HTERT RPE-1 (cell line): Measurements from ENCODE around the gene MAGEA6.
"Not testable (repeated sequence)": the region's sequence is repeated elsewhere in the genome, so short reads cannot be mapped to it uniquely, and the experiment has no call there.

Experiments used
- in situ Hi-C: fragments of 300-500 bp; cut with MboI; formaldehyde crosslinking; loops from 4 replicates; pipeline ENCODE4 v1.14.3; 2020; ENCODE audit warnings: low sequenced_read_pairs

The MAGEA6 gene

DNA sequence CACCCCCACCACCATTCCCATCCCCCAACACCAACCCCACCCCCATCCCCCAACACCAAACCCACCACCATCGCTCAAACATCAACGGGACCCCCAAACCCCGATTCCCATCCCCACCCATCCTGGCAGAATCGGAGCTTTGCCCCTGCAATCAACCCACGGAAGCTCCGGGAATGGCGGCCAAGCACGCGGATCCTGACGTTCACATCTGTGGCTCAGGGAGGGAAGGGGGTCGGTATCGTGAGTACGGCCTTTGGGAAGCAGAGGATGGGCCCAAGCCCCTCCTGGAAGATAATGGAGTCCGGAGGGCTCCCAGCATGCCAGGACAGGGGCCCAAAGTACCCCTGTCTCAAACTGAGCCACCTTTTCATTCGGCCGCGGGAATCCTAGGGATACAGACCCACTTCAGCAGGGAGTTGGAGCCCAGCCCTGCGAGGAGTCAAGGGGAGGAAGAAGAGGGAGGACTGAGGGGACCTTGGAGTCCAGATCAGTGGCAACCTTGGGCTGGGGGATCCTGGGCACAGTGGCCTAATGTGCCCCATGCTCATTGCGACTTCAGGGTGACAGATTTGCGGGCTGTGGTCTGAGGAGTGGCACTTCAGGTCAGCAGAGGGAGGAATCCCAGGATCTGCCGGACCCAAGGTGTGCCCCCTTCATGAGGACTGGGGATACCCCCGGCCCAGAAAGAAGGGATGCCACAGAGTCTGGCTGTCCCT lies 35.2 kb downstream of the MAGEA6 start:
- in situ Hi-C loops, result not testable (repeated sequence)

DNA sequence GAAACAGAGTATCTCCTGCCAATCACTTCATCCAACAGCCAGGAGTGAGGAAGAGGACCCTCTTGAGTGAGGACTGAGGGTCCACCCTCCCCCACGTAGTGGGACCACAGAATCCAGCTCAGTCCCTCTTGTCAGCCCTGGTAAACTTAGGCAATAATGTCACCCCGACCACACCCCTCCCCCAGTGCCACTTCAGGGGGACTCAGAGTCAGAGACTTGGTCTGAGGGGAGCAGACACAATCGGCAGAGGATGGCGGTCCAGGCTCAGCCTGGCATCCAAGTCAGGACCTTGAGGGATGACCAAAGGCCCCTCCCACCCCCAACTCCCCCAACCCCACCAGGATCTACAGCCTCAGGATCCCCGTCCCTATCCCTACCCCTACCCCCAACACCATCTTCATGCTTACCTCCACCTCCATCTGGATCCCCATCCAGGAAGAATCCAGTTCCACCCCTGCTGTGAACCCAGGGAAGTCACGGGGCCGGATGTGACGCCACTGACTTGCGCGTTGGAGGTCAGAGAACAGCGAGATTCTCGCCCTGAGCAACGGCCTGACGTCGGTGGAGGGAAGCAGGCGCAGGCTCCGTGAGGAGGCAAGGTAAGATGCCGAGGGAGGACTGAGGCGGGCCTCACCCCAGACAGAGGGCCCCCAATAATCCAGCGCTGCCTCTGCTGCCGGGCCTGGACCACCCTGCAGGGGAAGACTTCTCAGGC lies 36.1 kb downstream of the MAGEA6 start, which contains the start of the genes CSAG1 and MAGEA12:
CSAG1 (minus strand) TSS at position 461 of the 715 bp plus-strand sequence. CDS start 1,261 bp downstream, outside the sequence.
MAGEA12 (plus strand) TSS at position 497 of the 715 bp plus-strand sequence. CDS start 2,405 bp downstream, outside the sequence.
- in situ Hi-C loops, result no loop called here

DNA sequence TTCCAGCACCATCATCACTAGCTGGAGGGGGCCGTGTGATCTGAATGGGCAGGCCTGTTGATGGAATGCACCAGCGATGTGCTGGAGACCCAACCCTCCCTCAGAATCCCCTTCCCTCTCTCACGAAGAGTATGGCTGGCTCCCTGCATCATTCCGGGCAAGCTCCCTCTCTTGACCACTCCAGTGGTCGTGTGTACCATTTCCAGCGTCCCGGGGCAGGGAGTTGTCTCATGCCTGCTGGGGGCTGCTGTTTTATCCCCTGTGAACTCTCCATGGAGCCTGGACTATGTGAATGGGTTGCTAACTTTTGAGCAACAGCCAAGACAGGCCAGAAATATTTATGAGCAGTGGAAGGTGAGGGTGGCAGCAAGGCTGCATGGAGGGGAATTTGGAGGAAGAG lies 44.1 kb downstream of the MAGEA6 start:
- in situ Hi-C loops, result no loop called here
